ENCODE results near the gene DHRS4. TPM values are rescaled to one million over a fixed set of nuclear protein-coding genes. Genes with fewer than 3 reads are reported as not detected.

DHRS4 gene
- total and polyA plus RNA-seq, 9 of the 15 experiments (the other 6 are each of a cell fraction or from before 2014, with no cell fraction given): 0.51 to 35.9 (median 10.1) TPM

- TF ChIP-seq, protein P1, sequence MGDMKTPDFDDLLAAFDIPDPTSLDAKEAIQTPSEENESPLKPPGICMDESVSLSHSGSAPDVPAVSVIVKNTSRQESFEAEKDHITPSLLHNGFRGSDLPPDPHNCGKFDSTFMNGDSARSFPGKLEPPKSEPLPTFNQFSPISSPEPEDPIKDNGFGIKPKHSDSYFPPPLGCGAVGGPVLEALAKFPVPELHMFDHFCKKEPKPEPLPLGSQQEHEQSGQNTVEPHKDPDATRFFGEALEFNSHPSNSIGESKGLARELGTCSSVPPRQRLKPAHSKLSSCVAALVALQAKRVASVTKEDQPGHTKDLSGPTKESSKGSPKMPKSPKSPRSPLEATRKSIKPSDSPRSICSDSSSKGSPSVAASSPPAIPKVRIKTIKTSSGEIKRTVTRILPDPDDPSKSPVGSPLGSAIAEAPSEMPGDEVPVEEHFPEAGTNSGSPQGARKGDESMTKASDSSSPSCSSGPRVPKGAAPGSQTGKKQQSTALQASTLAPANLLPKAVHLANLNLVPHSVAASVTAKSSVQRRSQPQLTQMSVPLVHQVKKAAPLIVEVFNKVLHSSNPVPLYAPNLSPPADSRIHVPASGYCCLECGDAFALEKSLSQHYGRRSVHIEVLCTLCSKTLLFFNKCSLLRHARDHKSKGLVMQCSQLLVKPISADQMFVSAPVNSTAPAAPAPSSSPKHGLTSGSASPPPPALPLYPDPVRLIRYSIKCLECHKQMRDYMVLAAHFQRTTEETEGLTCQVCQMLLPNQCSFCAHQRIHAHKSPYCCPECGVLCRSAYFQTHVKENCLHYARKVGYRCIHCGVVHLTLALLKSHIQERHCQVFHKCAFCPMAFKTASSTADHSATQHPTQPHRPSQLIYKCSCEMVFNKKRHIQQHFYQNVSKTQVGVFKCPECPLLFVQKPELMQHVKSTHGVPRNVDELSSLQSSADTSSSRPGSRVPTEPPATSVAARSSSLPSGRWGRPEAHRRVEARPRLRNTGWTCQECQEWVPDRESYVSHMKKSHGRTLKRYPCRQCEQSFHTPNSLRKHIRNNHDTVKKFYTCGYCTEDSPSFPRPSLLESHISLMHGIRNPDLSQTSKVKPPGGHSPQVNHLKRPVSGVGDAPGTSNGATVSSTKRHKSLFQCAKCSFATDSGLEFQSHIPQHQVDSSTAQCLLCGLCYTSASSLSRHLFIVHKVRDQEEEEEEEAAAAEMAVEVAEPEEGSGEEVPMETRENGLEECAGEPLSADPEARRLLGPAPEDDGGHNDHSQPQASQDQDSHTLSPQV (IDR thresholded peaks at IDR 0.05): no peak
- TF ChIP-seq NRF1 (conservative IDR thresholded peaks at IDR 0.05 in 1 of 2, IDR thresholded peaks at IDR 0.05 in 1 of 2) (no peak), FOXM1 (IDR thresholded peaks at IDR 0.05; ENCODE audit: low read depth) (no peak), FOXM1 (CRISPR knock-in tag; IDR thresholded peaks at IDR 0.05; ENCODE audit: low read depth) (no peak), CBFA2T3 (IDR thresholded peaks at IDR 0.05) (no peak), SIX5 (IDR thresholded peaks at IDR 0.05; ENCODE audit: borderline replicate concordance in 1 of 2, insufficient read depth in 1 of 2, low read depth in 1 of 2, low read length in 2 of 2) (no peak)
- TF ChIP-seq, protein P2, sequence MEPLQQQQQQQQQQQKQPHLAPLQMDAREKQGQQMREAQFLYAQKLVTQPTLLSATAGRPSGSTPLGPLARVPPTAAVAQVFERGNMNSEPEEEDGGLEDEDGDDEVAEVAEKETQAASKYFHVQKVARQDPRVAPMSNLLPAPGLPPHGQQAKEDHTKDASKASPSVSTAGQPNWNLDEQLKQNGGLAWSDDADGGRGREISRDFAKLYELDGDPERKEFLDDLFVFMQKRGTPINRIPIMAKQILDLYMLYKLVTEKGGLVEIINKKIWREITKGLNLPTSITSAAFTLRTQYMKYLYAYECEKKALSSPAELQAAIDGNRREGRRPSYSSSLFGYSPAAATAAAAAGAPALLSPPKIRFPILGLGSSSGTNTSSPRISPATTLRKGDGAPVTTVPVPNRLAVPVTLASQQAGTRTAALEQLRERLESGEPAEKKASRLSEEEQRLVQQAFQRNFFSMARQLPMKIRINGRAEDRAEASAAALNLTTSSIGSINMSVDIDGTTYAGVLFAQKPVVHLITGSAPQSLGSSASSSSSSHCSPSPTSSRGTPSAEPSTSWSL (CRISPR knock-in tag; IDR thresholded peaks at IDR 0.05; ENCODE audit: borderline replicate concordance): no peak
Measured at GRCh38 chr14:23916004-23916403, 37.6 kb upstream of the DHRS4 start (continued).
